GM12878 (cell line): Measurements from ENCODE around the gene MKRN1. TPM values are rescaled to one million over a fixed set of nuclear protein-coding genes. Genes with fewer than 3 reads are reported as not detected.
A peak's percentile ranks its signal among the peaks of the same experiment; 100 is the strongest.

Experiments used
- ATAC-seq: fragments of 200-7000 bp; cut with Tn5 transposase; 3 replicates; pipeline ENCODE4 v1.9.1; 2020; ENCODE audit warnings: mild to moderate bottlenecking, moderate library complexity
- BruUV-seq: library from RNA; stranded (reverse); fragments of 400-500 nt; replicated peaks from 2 replicates; lab custom pipeline; 2021; lab: Mats Ljungman, UMichigan
- CTCF ChIA-PET: fragments of 300-600 bp; sonication (Branson Sonifier 250); formaldehyde crosslinking; extraction: SDS; loops from one replicate; lab custom pipeline; 2021; ENCODE audit warnings: inconsistent platforms; lab: Yijun Ruan, JAX
- POLR2A ChIA-PET: fragments of 350-600 bp; formaldehyde crosslinking; extraction: SDS; loops from one replicate; lab custom pipeline; 2021; ENCODE audit warnings: inconsistent platforms; lab: Charles Lee
- RAD21 ChIA-PET: fragments of 300-600 bp; sonication (Branson Sonifier 250); formaldehyde crosslinking; loops from one replicate; lab custom pipeline; 2023; ENCODE audit warnings: antibody characterized with exemption; ENCODE audit not compliant: unreplicated experiment; lab: Charles Lee
- SMC1A ChIA-PET: fragments of 300-600 bp; sonication (Branson Sonifier 250); formaldehyde crosslinking; loops from one replicate; lab custom pipeline; 2023; ENCODE audit not compliant: unreplicated experiment, uncharacterized antibody; lab: Charles Lee
- DNase-seq: peaks from one replicate; pipeline ENCODE4 v3.0.0-alpha.2; 2011; ENCODE audit warnings: low read depth, low spot score
- FAIRE-seq: peaks from 3 replicates; lab custom pipeline; 2011; peaks lifted over from hg19 to GRCh38; lab: Jason Lieb, UNC
- H2AFZ ChIP-seq: 2 replicates; pipeline ENCODE4 v1.6.0; 2011; ENCODE audit warnings: low read depth, low read length, control low read depth; ENCODE audit not compliant: control insufficient read depth
- H3K27ac ChIP-seq: 2 replicates; pipeline ENCODE4 v1.5.1; 2011; ENCODE audit warnings: control low read depth; ENCODE audit not compliant: control insufficient read depth, insufficient read depth
- H3K27me3 ChIP-seq, 2 experiments: replicated peaks in 1 of 2; 2 replicates each; pipeline versions ENCODE4 v1.6.0 to v1.6.1; 2011; ENCODE audit warnings: low read length in 1 of 2; ENCODE audit not compliant: control insufficient read depth in 2 of 2, insufficient read depth in 2 of 2
- H3K36me3 ChIP-seq, 2 experiments: 2 replicates each; pipeline ENCODE4 v1.5.1; 2011; ENCODE audit warnings: low read length in 1 of 2; ENCODE audit not compliant: control insufficient read depth in 2 of 2, insufficient read depth in 2 of 2
- H3K4me1 ChIP-seq: 2 replicates; pipeline ENCODE4 v1.6.1; 2011; ENCODE audit warnings: mild to moderate bottlenecking, low read length, moderate library complexity, mixed read lengths; ENCODE audit not compliant: control insufficient read depth, insufficient read depth
- H3K4me2 ChIP-seq: 2 replicates; pipeline ENCODE4 v1.6.0; 2011; ENCODE audit warnings: control low read depth; ENCODE audit not compliant: control insufficient read depth, insufficient read depth
- H3K4me3 ChIP-seq: fragments of 200-600 bp; sonication (generic); 2 replicates; pipeline ENCODE4 v1.5.1; 2016
- H3K79me2 ChIP-seq: 2 replicates; pipeline ENCODE4 v1.6.0; 2011; ENCODE audit warnings: low read length; ENCODE audit not compliant: control insufficient read depth, insufficient read depth
- H3K9ac ChIP-seq: 2 replicates; pipeline ENCODE4 v1.8.0; 2011; ENCODE audit warnings: low read length, control low read depth, mixed read lengths; ENCODE audit not compliant: control insufficient read depth, insufficient read depth
- H3K9me3 ChIP-seq: replicated peaks from 3 replicates; pipeline ENCODE4 v1.5.1; 2011; ENCODE audit warnings: mild to moderate bottlenecking, low read length; ENCODE audit not compliant: control insufficient read depth, insufficient read depth
- H4K20me1 ChIP-seq: 2 replicates; pipeline ENCODE4 v1.6.0; 2011; ENCODE audit not compliant: control insufficient read depth, insufficient read depth
- EP300 ChIP-seq, 2 experiments: fragments of 150-350 bp in 1 of 2; IDR thresholded peaks; 2 replicates each; pipeline ENCODE4 v1.6.1; 2011 to 2012; ENCODE audit warnings: low read depth in 2 of 2, low read length in 2 of 2, borderline replicate concordance in 1 of 2, improper control_type of control experiment in 1 of 2, inconsistent platforms in 1 of 2; ENCODE audit not compliant: control insufficient read depth in 1 of 2
- PRDM15 ChIP-seq: fragments of 450-650 bp; formaldehyde crosslinking; IDR thresholded peaks from 2 replicates; pipeline ENCODE4 v1.4.0; 2020; ENCODE audit warnings: mild to moderate bottlenecking, moderate library complexity
- SIX5 ChIP-seq: IDR thresholded peaks from 2 replicates; pipeline ENCODE4 v1.6.1; 2011; ENCODE audit warnings: mild to moderate bottlenecking, low read depth, low read length, moderate library complexity; ENCODE audit not compliant: severe bottlenecking
- ZBED1 ChIP-seq: IDR thresholded peaks from 2 replicates; pipeline ENCODE4 v1.6.1; 2016; ENCODE audit warnings: borderline replicate concordance
- WGBS: methylation state at CpG from one replicate; pipeline ENCODE4 v1.1.6; 2016; ENCODE audit warnings: low lambda C conversion rate; ENCODE audit not compliant: insufficient replicate concordance, insufficient coverage; ENCODE audit errors: missing lambda C conversion rate; 5-methylcytosine and 5-hydroxymethylcytosine counted together
- in situ Hi-C: fragments of 300-500 bp; cut with MboI; formaldehyde crosslinking; loops from 9 replicates; pipeline ENCODE4 v1.14.3; 2018; ENCODE audit warnings: mixed read lengths
- intact Hi-C: fragments of 100-400 bp; cut with micrococcal nuclease; formaldehyde crosslinking; loops from one replicate; pipeline ENCODE4 v1.14.2; 2022; ENCODE audit not compliant: unreplicated experiment
- polyA plus RNA-seq, 11 experiments: library from polyadenylated mRNA; depleted of rRNA in 4 of 11; unstranded in 6 of 11; stranded (reverse) in 5 of 11; fragments of >200 nt; fragmentation: Nextera tagmentation in 4 of 11; fragmentation: Illumina TruSeq in 1 of 11; extraction: Ambion mirVana in 4 of 11; extraction: Trizol in 1 of 11; gene quantifications; 1 replicate in 1 of 11; 2 replicates in 10 of 11; pipeline versions ENCODE4 v1.2.1 to v1.2.3, GENCODE V29; 2011 to 2016; ENCODE audit warnings: inconsistent platforms in 2 of 11, missing spikeins in 2 of 11, low read depth in 1 of 11
- total RNA-seq, 4 experiments: library from RNA; depleted of rRNA in 3 of 4; stranded (reverse); fragments of >200 nt in 3 of 4; fragmentation: Illumina TruSeq in 1 of 4; extraction: Trizol in 1 of 4; gene quantifications; 2 replicates each; pipeline versions ENCODE4 v1.2.1 to v1.2.3, GENCODE V29; 2013 to 2021

MKRN1 gene
- total and polyA plus RNA-seq, 10 of the 15 experiments (the other 5 are each of a cell fraction or from before 2014, with no cell fraction given), result 19.1 to 61.3 (median 50.6) TPM

GRCh38 chr7:140404565-140405065 is 74.7 kb downstream of the MKRN1 start (continued):
- no peak for TF ChIP-seq PRDM15 (CRISPR knock-in tag)

DNA sequence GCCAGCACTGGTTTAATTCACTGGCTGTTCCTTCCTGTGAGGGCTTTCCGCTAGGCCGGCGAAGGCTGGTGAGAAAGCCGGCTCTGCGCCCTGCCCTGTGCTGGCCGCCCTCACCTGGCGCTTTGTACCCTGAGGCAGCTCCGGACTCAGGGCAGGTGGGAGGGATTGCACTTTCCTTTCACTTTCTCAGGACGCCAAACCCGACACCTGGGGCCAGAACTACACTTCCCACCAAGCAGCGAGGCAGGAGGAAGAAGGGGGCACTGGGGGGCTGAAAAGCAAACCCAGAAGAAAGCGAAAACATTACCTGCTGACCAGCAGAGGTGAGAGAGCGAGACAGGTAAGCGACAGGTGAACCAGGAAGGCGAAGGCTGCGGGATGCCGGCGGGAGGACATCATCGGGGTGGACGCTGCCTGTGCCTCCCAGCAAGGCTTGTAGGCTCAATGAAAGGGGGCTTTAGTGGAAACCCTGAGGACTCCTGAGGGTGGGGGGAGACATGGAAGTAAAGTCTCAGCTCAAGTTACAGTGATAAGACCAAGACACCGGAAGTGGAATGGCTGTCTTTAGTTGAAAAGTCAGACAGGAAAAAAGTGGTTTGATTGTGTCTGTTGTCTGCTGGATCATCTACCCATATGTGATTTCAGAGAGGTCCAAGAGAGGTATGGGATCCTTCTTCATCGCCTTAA is 75.3 kb downstream of the MKRN1 start, which contains the start of gene RAB19:
Gene RAB19 (plus strand): TSS at position 181 of the 687 bp plus-strand sequence. CDS start 3,589 bp downstream, outside the sequence.
- CTCF ChIA-PET, result no interaction called here
- H3K4me1 ChIP-seq, result no peaks in the 10 kb centered on the region
- BruUV-seq, result no TSS peak
- no peaks in the 10 kb centered on the region for H4K20me1 ChIP-seq
- peaks cover 0 to 3% of the 10 kb centered on the region in 2 experiments; a peak in 2 of 4 replicates for H3K27me3 ChIP-seq
- H3K27ac ChIP-seq, result no peak within 1 kb of the TSS
- DNase-seq (no peak), ATAC-seq (peak; percentile 58), FAIRE-seq (no peak)
- peak within 1 kb of the TSS; percentile 58 for H3K4me3 ChIP-seq
- WGBS, result 5% methylated on average over 22 of the region's 22 CpGs
- peak within 1 kb of the TSS; percentile 65 for H2AFZ ChIP-seq
- H3K9ac ChIP-seq, result no peak within 1 kb of the TSS
- H3K9me3 ChIP-seq, result no peaks in the 10 kb centered on the region
- in situ Hi-C loops, result no loop called here
- SMC1A ChIA-PET, result no interaction called here
- H3K79me2 ChIP-seq, result no peaks in the 10 kb centered on the region
- POLR2A ChIA-PET, result no interaction called here
- H3K4me2 ChIP-seq, result peak within 1 kb of the TSS; percentile 38
- no peaks in the 10 kb centered on the region for H3K36me3 ChIP-seq
- intact Hi-C loops, result no loop called here
- TF ChIP-seq ZBED1 (no peak), SIX5 (peak; percentile 39), EP300 (IDR thresholded peaks at IDR 0.05; ENCODE audit: borderline replicate concordance in 1 of 2, control insufficient read depth in 1 of 2, low read depth in 2 of 2, low read length in 2 of 2) (no peak)
- RAD21 ChIA-PET, result no interaction called here

Other genes with a start within 250 kb of the MKRN1 start
- 9.3 and 9.7 TPM in 2 replicates for gene SLC37A3, start 81.0 kb downstream of the MKRN1 start, total RNA-seq (2014; rRNA removed)
- 10.5 and 11.4 TPM in 2 replicates for gene SLC37A3, start 81.0 kb downstream of the MKRN1 start, total RNA-seq (2014; rRNA removed; fragmentation: Illumina TruSeq; extraction: Trizol)
- gene SLC37A3, start 81.0 kb downstream of the MKRN1 start, total RNA-seq (2021), result 12.3 and 13.6 TPM in 2 replicates
- gene SLC37A3, start 81.0 kb downstream of the MKRN1 start, polyA plus RNA-seq (2011; rRNA removed), result 13.6 and 16.7 TPM in 2 replicates
- 11.9 and 16.4 TPM in 2 replicates for gene SLC37A3, start 81.0 kb downstream of the MKRN1 start, polyA plus RNA-seq (2014; fragmentation: Illumina TruSeq; extraction: Trizol)
- gene SLC37A3, start 81.0 kb downstream of the MKRN1 start, polyA plus RNA-seq (2014; fragmentation: Nextera tagmentation; extraction: Ambion mirVana), result 1 to 10 TPM; 3.7 to 4.8 TPM
- gene SLC37A3, start 81.0 kb downstream of the MKRN1 start, polyA plus RNA-seq (2014; rRNA removed), result 11.4 and 12.8 TPM in 2 replicates
- 10 to 100 TPM in 1 of 2 experiments, 1 to 10 TPM in 1; 8.5 to 10.5 TPM for gene SLC37A3, start 81.0 kb downstream of the MKRN1 start, polyA plus RNA-seq (2016; fragmentation: Nextera tagmentation; extraction: Ambion mirVana)
- gene RAB19, start 75.4 kb downstream of the MKRN1 start, total RNA-seq (2014; rRNA removed), result 0.22 and 1.0 TPM in 2 replicates
- gene RAB19, start 75.4 kb downstream of the MKRN1 start, total RNA-seq (2014; rRNA removed; fragmentation: Illumina TruSeq; extraction: Trizol), result 0.54 TPM in 1 of 2 replicates, not detected in the other
- 0.35 TPM in 1 of 2 replicates, not detected in the other for gene RAB19, start 75.4 kb downstream of the MKRN1 start, total RNA-seq (2021)
- not detected in 2 replicates for gene RAB19, start 75.4 kb downstream of the MKRN1 start, polyA plus RNA-seq (2011; rRNA removed)
- 0.22 and 0.27 TPM in 2 replicates for gene RAB19, start 75.4 kb downstream of the MKRN1 start, polyA plus RNA-seq (2014; fragmentation: Illumina TruSeq; extraction: Trizol)
- under 1 TPM in 1 of 2 experiments, not detected in 1; 0.23 TPM for gene RAB19, start 75.4 kb downstream of the MKRN1 start, polyA plus RNA-seq (2014; fragmentation: Nextera tagmentation; extraction: Ambion mirVana)
- gene RAB19, start 75.4 kb downstream of the MKRN1 start, polyA plus RNA-seq (2014; rRNA removed), result 0.14 and 0.20 TPM in 2 replicates
- not detected for gene RAB19, start 75.4 kb downstream of the MKRN1 start, polyA plus RNA-seq (2016; fragmentation: Nextera tagmentation; extraction: Ambion mirVana)
- gene DENND2A, start 161.3 kb upstream of the MKRN1 start, total RNA-seq (2014; rRNA removed), result not detected in 2 replicates
- not detected in 2 replicates for gene DENND2A, start 161.3 kb upstream of the MKRN1 start, total RNA-seq (2014; rRNA removed; fragmentation: Illumina TruSeq; extraction: Trizol)
- not detected in 2 replicates for gene DENND2A, start 161.3 kb upstream of the MKRN1 start, total RNA-seq (2021)
- not detected in 2 replicates for gene DENND2A, start 161.3 kb upstream of the MKRN1 start, polyA plus RNA-seq (2011; rRNA removed)
- 0.01 TPM in 1 of 2 replicates, not detected in the other for gene DENND2A, start 161.3 kb upstream of the MKRN1 start, polyA plus RNA-seq (2014; fragmentation: Illumina TruSeq; extraction: Trizol)
- not detected for gene DENND2A, start 161.3 kb upstream of the MKRN1 start, polyA plus RNA-seq (2014; fragmentation: Nextera tagmentation; extraction: Ambion mirVana)
- not detected in 2 replicates for gene DENND2A, start 161.3 kb upstream of the MKRN1 start, polyA plus RNA-seq (2014; rRNA removed)
- gene DENND2A, start 161.3 kb upstream of the MKRN1 start, polyA plus RNA-seq (2016; fragmentation: Nextera tagmentation; extraction: Ambion mirVana), result not detected
- 18.1 and 18.7 TPM in 2 replicates for gene ADCK2, start 193.4 kb upstream of the MKRN1 start, total RNA-seq (2014; rRNA removed)
- gene ADCK2, start 193.4 kb upstream of the MKRN1 start, total RNA-seq (2014; rRNA removed; fragmentation: Illumina TruSeq; extraction: Trizol), result 14.8 and 15.3 TPM in 2 replicates
- gene ADCK2, start 193.4 kb upstream of the MKRN1 start, total RNA-seq (2021), result 19.4 and 20.1 TPM in 2 replicates
- 9.9 and 13.8 TPM in 2 replicates for gene ADCK2, start 193.4 kb upstream of the MKRN1 start, polyA plus RNA-seq (2011; rRNA removed)
- gene ADCK2, start 193.4 kb upstream of the MKRN1 start, polyA plus RNA-seq (2014; fragmentation: Illumina TruSeq; extraction: Trizol), result 8.0 and 9.7 TPM in 2 replicates
- gene ADCK2, start 193.4 kb upstream of the MKRN1 start, polyA plus RNA-seq (2014; fragmentation: Nextera tagmentation; extraction: Ambion mirVana), result 1 to 10 TPM in 1 of 2 experiments, under 1 TPM in 1; 0.52 to 2.2 TPM
- 14.1 and 14.7 TPM in 2 replicates for gene ADCK2, start 193.4 kb upstream of the MKRN1 start, polyA plus RNA-seq (2014; rRNA removed)
- 10 to 100 TPM in 1 of 2 experiments, 1 to 10 TPM in 1; 9.0 to 12.4 TPM for gene ADCK2, start 193.4 kb upstream of the MKRN1 start, polyA plus RNA-seq (2016; fragmentation: Nextera tagmentation; extraction: Ambion mirVana)
- gene NDUFB2, start 217.2 kb upstream of the MKRN1 start, total RNA-seq (2014; rRNA removed), result 175 and 199 TPM in 2 replicates
- 128 and 130 TPM in 2 replicates for gene NDUFB2, start 217.2 kb upstream of the MKRN1 start, total RNA-seq (2014; rRNA removed; fragmentation: Illumina TruSeq; extraction: Trizol)
- 184 and 186 TPM in 2 replicates for gene NDUFB2, start 217.2 kb upstream of the MKRN1 start, total RNA-seq (2021)
- 365 and 380 TPM in 2 replicates for gene NDUFB2, start 217.2 kb upstream of the MKRN1 start, polyA plus RNA-seq (2011; rRNA removed)
- gene NDUFB2, start 217.2 kb upstream of the MKRN1 start, polyA plus RNA-seq (2014; fragmentation: Illumina TruSeq; extraction: Trizol), result 47.6 and 109 TPM in 2 replicates
- gene NDUFB2, start 217.2 kb upstream of the MKRN1 start, polyA plus RNA-seq (2014; fragmentation: Nextera tagmentation; extraction: Ambion mirVana), result 1,000 to 10,000 TPM; 1,189 to 1,236 TPM
- gene NDUFB2, start 217.2 kb upstream of the MKRN1 start, polyA plus RNA-seq (2014; rRNA removed), result 268 and 280 TPM in 2 replicates
- gene NDUFB2, start 217.2 kb upstream of the MKRN1 start, polyA plus RNA-seq (2016; fragmentation: Nextera tagmentation; extraction: Ambion mirVana), result 100 to 1,000 TPM; 447 to 513 TPM